AG08396 (cell line): ENCODE results near the gene ADAM10.

Experiments
- DNase-seq: peaks from one replicate; pipeline ENCODE4 v3.0.0; 2012; ENCODE audit warnings: low spot score, mixed read lengths

Gene ADAM10

DNA sequence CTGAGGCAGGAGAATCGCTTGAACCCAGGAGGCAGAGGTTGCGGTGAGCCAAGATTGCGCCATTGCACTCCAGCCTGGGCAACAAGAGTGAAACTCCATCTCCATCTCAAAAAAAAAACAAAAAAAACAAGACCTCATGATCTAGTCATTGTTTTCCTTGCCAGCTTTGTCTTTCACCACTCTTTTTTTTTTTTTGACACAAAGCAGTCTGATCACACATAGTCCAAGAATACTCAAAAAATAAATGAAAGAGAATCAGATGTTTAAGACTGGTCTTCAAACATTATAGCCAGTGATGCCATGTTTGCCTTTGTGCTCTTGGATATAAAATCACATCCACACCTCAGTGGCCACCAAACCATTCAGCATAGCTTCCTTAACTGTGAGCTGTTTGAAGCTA lies 5.8 kb upstream of the ADAM10 start:
- no peak for DNase-seq

DNA sequence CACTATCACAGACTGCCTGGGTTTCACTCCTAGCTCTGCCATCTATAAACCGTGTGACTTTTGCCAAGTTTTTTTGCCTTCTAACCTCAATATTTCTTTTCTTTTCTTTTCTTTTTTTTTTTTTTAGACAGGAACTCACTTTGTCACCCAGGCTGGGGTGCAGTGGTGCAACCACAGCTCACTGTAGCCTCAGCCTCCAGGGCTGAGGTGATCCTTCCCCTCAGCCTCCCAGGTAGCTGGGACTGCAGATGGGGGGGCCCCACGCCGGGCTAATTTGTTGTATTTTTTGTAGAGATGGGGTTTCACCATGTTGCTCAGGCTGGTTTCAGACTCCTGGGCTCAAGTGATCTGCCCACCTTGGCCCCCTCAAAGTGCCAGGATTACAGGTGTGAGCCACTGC lies 3.2 kb upstream of the ADAM10 start:
- no peak for DNase-seq

DNA sequence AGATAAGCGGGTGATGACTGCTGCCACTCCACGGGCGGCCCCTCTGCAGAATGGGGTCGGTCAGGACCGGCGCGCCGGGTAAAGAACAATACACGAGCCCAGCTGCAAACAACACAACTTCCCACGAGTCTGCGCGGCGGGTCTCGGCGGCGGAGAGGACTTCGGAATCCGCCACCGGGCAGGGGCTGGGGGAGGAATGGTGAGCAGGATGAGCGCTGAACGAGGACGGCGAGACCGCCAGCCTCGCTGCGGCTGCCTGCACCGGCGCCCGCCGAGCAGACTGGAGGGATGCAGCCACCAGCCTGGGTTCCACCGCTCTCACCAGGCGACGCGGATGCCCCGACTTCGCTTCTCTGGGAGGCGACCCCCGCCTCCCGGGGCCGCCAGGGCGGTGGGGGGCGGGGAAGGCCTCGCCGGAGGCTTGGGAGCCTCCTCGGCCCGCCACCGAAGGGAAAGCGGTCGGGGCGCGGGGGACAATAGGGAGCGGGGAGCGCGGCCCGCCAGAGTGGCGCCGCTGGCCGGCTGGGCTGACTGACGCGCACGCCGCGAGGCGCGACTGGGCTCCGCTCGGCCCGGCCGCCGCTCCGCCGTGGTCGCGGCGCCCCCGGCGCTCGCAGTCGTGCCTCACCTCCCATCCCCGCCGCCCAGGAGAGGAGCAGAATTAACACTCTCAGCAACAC lies 515 bp downstream of the ADAM10 start:
- DNase-seq = peak; percentile 65

DNA sequence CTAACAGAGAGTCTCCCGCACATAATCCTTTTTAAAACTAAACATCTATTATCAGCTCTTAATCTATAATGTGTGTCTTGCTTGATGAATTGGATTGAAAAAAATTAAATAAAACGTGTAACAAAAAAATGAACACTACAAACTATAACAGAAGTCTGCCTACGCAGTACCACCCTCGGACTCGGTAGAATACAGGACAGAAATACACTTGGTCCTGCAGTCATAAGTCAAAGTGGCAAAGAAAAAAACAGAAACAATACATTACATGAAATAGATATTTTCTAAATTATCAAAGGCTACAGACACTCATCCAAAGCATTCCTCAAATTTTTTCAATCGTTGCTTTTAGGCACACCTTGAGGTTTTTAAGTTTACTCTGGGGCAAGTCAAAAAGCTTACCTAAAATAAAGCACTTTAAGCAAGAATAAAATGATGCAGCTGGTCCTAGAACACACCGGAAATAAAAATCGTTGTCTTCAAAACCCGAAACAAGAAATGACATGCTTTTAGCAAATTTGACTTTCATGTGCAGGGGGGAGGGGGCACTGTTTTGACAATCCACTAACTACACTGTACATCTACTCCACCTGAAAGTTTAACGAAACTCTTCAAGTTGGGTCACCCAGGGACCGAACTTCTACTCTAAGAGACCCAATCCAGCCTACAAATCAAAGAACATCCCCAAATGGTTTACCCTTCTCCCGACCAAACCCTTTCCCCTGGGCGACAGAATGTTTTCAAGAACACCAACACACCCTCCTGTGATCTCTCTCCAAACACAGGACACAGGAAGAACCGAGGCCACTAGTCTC lies 1.3 kb downstream of the ADAM10 start:
- DNase-seq = no peak

DNA sequence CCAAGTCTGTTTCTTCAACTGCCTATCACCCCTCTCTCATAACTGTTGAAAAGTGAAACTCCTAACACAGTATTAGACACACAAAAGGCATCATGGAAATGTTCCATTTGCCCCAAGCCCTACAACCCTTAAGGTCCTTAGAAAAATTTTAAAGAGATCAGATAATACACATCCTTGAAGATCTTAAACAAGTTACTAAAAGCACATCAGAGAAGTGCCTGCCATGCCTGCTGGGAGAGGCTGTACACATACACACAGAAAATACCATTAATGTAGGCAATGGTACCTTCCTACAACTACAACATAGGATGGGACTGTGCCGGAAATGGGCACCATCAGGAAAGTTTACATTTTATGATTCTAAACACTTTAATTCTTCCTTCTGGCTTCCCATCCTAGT lies 3.3 kb downstream of the ADAM10 start:
- DNase-seq = no peak

DNA sequence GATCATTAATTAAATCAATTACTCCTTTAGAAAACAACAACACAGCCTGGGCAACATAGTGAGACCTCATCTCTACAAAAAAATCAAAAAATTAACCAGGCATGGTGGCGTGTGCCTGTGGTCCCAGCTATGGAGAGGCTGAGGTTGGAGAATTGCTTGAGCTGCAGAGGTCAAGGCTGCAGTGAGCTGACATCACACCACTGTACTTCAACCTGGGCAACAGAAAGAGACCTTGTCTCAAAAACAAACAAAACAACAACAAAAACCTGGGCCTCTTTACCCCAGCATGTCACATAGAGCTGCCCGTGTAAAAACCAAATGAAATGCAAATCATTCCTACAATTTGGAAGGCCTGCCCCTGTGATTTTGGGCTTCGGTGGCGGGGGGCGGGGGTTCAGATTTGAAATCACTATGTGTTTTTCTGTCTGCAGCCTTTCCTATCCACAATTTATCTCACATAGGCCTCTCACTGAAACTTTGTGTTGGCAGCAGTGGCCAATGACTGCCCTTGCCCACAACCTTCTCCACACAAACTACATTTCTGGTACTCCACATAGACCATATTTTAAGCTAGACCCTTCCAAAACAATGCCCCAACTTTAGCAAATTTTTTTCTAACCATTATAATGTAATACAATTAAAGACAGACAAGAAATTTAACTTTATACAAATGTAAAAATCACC lies 6.5 kb downstream of the ADAM10 start:
- no peak for DNase-seq

DNA sequence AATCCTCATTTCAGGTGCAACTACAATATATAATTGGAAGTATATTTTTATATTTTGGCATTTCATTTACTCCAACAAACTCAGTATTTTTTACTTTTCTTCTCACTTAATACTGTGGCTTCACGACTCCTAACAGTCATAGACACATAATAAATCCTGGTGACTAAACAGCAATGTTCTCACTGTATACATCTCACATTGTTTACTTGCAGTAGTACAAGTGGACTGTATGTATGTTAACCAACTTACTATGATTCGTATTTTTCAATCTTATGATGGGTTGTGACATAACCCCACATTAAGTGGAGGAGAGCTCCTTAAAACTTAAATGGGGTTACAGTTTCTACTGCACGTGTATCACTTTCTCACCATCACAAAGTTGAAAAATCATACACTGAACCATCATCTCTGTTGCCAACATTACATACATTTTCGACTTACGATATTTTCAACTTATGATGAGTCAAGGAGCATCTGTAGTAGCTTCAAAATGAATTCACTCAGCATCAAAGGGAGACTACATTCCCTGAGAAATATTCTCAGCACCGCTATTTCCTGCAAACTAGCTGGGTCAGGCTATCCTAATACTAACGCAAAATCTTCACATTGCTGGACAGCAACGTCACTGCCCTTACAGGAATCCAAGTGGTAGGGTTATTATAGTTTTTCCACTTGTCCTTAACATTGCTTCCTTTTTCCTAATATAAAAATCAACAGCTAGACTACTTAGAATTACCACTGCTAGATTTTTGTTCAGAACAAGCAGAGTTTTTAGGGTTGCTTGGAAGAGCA lies 7.3 kb downstream of the ADAM10 start:
- peak; percentile 35 for DNase-seq

DNA sequence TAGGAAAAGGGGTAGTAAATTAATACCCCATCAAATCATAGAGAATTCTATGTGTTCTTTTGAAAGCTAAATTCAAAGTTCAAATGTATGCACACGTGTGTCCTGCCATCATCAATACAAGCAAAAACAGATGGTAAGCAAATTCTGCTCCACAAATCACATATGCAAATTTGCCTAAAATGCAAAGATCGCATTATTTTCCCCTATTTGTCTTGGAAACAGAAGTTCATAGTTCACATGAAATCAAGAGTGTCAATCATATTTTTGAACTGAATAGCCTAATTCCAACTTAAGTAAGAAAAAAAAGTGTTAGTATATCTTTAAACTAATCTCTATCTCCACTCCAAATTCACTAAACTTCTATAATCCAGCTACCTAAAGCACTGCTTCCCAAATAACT lies 8.5 kb downstream of the ADAM10 start:
- no peak for DNase-seq

DNA sequence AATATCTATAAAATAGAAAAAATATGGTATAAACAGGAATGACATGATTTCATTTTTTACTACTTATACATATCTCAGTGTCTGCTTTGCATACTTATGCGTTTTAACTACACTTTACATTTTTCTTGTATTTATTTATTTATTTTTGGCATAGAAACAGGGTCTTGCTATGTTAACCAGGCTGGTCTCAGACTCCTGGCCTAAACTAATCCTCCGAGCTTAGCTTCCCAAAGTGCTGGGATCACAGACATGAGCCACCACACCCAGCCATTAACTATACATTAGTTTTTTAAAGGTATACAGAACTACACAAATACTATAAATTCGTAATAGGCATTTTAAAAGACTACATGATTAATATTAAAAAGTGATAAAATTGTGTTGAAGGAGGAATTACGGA lies 9.1 kb downstream of the ADAM10 start:
- DNase-seq = no peak

DNA sequence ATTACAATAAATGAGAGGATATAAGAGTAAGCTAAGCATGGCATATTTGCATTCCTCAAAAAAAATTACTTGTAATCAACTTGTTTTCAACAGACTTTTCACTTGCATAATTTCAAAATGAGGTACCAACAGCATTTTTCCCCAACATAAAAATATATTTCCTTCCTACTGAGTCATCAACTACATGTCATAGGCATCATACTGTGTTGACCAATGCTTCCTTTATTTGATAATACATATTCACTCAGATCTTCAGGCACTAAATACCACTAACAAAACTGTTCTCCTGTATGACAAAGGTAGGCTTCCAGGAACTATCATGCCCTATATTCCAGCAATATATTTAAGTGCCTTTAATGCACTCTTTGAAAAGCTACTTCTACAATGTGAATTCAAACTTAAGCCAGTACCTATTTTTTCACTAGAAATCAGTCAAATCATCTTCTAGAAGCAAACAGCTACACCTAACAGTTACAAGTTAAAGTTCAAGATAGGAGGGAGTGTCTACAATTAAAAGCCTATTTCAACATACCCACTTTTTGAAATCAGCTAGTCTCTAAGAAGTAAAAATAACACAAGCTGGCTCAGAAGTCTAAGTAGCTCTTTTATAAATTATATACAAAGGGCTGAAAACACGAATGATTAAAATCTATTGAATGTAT lies 11.3 kb downstream of the ADAM10 start:
- peak; percentile 18 for DNase-seq

DNA sequence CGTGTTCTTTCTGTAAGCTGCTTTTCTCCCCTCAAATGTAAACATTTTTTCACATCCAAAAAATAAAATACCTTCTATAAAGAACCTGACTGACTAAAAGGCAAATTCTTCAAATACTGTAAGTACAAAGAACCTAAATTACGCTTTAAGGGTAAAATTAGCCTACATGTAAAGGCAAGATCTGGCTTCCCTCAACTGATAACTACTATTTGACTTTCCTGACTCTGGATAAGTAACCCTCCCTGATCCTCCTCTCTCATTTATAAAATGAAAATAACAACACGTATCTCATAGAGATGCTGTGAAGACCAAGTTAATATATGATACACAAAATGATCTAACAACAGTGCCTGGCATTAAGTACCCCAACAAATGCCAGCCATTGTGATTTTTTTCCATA lies 12.2 kb downstream of the ADAM10 start:
- DNase-seq = no peak

DNA sequence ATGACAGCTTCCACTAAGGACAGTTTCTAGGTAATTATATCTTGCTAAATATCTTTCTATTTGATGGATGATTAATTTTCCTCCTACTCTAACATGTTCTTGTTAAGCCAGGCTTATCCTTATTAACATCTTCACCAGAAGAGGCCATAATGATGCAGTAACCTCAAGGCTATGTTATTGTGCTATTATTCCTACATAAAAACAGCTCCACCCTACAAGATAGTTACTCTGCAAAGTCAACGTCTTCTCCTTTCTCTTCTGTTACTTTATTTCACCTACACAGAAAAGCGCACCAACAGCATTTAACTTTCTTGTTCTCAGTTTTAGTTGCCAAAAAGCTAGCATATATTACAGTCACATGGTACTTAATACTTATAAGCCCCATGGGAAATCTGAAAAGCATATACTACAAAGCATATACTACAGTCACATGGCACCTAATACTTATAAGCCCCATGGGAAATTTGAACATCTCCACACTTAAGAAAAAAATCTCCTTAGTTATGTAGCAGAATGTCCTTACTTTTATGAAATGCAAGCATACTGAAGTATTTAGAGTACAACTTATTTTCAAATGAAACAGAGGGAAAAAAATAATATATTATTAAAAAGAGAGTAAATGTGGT lies 13.4 kb downstream of the ADAM10 start:
- DNase-seq = no peak

DNA sequence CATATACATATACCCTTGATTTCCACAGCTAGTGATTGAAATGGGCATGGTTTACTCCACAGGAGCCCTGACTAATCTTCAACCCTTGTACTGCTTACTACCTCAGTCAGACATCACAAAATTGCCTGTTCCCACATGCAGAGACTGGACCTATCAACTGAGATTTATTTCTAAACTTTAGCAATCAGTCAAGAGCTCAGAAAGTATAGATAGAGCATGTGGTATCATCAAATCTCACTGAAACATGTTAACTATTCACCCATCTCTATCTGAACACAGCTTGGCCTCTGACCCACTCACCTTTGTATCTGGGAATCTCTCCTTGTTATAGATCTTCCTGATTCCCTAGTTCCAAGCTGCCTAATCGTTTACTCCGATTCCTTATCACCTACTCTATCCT lies 14.6 kb downstream of the ADAM10 start:
- DNase-seq = no peak

DNA sequence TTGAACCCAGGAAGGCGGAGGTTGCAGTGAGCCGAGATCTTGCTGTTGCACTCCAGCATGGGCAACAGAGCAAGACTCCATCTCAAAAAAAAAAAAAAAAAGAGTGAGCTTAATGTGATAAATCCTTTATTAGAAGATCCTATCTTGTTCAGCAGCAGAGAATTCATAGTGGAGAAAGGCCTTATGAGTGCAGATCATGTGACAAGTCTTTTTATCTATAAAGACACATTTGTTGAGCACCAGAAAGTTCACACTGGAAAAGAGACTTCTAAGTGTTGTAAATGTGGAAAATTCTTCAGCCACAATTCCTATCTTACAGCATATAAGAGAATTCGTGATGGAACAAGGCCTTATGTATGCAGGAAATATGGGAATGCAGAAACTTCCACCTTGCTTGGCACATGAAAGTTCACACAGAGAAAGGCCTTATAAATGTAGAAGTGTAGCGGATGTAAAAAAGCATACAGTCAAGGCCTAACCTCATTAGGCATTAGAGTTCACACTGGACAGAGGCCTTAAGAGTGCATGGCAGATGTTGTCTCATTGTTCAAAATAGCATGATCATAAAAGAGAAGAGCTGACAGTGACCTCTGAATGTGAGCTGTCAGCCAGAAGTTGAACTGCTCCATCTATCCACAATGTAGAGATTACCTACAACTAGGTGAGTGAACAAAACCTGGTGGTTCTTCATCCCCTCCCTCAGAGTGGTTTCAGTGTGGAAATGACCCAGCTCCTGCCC lies 16.7 kb downstream of the ADAM10 start:
- no peak for DNase-seq

DNA sequence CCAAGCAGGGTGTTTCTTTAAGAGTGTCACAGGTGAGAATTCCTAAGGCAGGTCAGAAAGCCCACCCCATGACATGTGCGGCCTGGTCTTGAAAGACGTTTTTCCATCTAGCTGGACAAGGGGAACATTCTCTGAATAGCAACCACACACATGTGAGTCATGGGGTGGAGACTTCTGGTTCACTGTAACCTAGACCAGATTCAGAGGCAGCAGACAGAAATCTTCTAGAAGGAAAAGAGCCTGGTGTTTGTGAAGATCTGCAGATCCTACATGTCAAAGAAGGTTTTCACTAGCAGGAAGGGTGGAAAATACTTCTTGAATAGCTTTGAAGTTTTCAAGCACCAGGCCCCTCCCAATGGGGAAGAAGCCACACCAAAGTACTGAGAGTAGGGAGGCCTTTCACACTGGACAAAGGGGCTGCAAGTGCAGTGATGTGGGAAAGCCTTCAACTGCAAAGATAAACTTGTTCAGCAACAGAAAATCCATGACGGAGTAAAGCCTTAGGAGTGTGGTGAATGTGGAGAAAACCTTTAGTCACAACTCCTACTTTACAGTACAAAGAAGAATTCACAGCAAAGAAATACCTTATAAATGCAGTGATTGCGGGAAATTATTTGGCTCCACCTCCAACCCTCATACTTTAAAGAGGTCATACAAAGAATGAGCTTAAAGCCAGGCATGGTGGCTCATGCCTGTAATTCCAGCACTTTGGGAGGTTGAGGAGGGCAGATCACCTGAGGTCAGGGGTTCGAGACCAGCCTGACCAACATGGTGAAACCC lies 17.6 kb downstream of the ADAM10 start:
- peak; percentile 67 for DNase-seq

DNA sequence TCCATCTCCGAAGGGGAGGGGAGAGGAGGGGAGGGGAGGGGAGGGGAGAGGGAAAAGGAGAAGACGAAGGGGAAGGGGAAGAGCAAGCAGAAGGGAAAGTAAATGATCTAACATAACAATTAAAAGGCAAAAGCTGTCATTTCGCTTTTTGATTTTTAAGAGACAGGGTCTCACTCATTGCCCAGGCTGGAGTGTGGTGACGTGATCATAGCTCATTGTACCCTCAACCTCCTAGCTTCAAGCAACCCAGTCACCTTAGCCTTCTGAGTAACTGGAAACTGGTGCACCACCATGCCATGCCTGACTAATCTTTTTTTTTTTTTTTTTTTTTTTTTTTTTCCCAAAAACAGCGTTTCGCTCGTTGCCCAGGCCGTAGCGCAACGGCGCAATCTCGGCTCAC lies 22.6 kb downstream of the ADAM10 start:
- DNase-seq = no peak

DNA sequence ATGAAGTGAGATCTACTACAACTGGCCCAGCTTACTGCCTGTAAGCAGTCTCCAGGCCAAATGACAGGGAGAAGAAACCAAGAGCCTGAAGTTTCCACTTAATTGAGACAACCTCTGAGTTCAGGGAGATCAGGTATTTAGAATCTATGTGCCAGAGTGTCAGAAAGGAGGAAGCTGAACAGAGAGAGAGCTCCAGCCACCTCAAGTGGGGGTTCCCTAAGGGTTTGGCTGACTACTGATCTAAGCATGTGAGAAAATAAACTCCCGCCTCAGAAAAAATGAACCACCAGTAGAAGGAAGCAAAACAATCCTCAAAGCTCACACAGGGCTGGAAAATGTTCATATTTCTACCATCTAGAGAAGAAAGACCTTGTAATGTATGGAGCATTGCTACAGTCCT lies 25.0 kb downstream of the ADAM10 start:
- peak; percentile 36 for DNase-seq

DNA sequence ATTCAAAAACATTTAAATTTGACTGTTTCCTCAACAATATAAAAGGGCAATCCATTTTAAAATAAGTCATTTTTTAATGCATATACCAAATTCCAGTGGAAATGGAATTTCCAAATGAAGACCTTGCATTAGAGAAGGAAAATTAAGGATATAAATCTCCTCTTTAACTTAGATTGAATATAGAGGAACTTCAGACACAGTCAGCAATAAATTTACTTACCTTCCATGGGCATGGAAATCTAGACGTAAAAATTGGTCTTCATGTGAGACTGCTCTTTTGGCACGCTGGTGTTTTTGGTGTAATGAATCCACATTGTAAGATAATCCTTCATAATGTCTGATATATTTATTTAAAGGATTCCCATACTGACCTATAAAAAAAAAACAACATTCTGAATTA lies 32.1 kb downstream of the ADAM10 start:
- DNase-seq = no peak

DNA sequence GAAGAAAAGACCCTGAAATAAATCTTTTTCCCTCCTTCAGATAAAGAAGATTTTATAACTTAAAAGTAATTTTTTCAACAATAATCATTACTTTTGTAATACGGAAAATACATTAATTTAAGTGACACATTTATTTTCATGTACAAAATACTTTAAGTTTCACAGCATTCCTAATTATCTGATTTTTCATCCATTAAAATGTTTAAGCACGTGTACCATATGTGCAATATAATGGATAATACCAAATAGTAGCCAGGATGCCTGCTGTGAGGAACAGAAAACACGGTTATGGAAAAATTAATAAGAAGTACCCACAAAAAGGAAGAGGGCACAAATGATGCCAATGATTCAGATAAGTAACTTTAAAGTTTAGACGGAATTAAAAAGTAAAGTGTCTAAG lies 33.5 kb downstream of the ADAM10 start:
- DNase-seq = no peak
